ENCODE measurements around the gene SERPINA5. TPM values are rescaled to one million over a fixed set of nuclear protein-coding genes. Genes with fewer than 3 reads are reported as not detected.

Gene SERPINA5
- total RNA-seq, 1 experiment from 2014 or later, result 0.49 TPM

DNA sequence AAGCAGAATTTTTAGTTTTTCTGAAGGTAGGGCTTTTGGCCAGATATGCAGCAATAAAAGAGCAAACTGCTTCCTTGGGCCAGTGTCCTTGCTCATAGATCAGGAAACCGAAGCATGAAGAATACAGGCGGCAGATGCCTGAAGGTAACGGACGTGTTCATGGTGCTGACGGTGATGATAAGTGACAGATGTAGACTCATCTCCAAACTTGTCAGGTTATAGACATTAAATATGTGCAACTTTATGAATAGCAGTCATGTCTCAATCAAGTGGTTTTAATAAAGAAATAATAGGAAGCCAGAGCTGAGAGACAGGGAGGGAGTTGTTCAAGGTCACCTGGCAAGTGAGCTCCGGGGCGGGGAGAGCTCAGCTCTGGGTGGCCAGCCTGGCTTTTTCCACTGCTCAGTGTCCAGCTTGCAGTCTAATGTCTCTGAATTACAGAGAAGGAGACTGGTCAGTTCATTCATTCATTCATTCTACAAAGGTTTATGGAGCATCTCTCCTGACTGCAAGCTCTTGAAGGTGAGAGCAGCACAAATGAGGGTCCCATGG, 1.0 kb downstream of the SERPINA5 start:
- H3K4me3 ChIP-seq (ENCODE audit: low read depth in 2 of 2, low read length in 2 of 2), result no peak overlapping the region
- intact Hi-C loops (cut with micrococcal nuclease; ENCODE audit: unreplicated experiment) (no loop called here), in situ Hi-C loops (cut with HindIII; ENCODE audit: low pct_unique_long_range_greater_than_20kb, low sequenced_read_pairs) (no loop called here)
- H3K4me1 ChIP-seq (ENCODE audit: control insufficient read depth, insufficient read depth, low read length), result no peaks in the 10 kb centered on the region
- CTCF ChIA-PET, result no interaction called here
- DNase-seq (ENCODE audit: low read depth, low spot score), result no peak
- no peaks in the 10 kb centered on the region for H3K9me3 ChIP-seq (ENCODE audit: control insufficient read depth, insufficient read depth, low read depth, low read length)
- no TSS peak for BruUV-seq (replicated peaks)
- H3K27me3 ChIP-seq (ENCODE audit: control insufficient read depth, insufficient read depth, low read length), result no peaks in the 10 kb centered on the region
- no peak for ATAC-seq
- H3K36me3 ChIP-seq (ENCODE audit: control insufficient read depth, insufficient read depth, low read length), result no peaks in the 10 kb centered on the region
- POLR2A ChIA-PET, result no interaction called here
- H3K27ac ChIP-seq (ENCODE audit: low read length), result no peak overlapping the region
- no peak for TF ChIP-seq POLR2AphosphoS5 (IDR thresholded peaks at IDR 0.05; ENCODE audit: low read depth, low read length)

DNA sequence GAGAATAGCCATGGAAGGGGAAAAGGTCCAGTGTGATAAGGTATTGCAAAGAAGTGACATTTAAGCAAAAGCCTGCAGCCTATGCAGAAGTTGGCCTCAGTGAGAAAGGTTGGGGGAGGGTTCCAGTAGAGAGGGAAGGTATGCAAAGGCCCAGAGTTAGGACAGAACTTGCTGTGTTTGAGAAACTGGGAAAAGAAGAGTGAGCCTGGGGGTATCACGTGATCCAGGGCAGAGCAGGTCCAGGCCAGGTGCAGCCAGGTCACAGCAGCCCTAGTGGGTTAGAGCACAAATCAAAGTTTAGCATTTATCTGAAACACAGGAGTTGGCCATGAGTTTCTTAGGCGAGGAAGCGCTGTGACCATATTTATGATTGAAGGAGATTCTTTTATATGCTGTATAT, 1.6 kb downstream of the SERPINA5 start:
- DNase-seq (ENCODE audit: low read depth, low spot score) (no peak), ATAC-seq (no peak)
- in situ Hi-C loops (cut with HindIII; ENCODE audit: low pct_unique_long_range_greater_than_20kb, low sequenced_read_pairs) (no loop called here), intact Hi-C loops (cut with micrococcal nuclease; ENCODE audit: unreplicated experiment) (no loop called here)
- no TSS peak for BruUV-seq (replicated peaks)
- H3K4me3 ChIP-seq (ENCODE audit: low read depth in 2 of 2, low read length in 2 of 2), result no peak overlapping the region
- H3K4me1 ChIP-seq (ENCODE audit: control insufficient read depth, insufficient read depth, low read length), result no peaks in the 10 kb centered on the region
- no peaks in the 10 kb centered on the region for H3K27me3 ChIP-seq (ENCODE audit: control insufficient read depth, insufficient read depth, low read length)
- H3K36me3 ChIP-seq (ENCODE audit: control insufficient read depth, insufficient read depth, low read length), result no peaks in the 10 kb centered on the region
- no peak for TF ChIP-seq TCF7L2 (IDR thresholded peaks at IDR 0.05; ENCODE audit: low read depth, low read length)
- TF ChIP-seq, protein P1, sequence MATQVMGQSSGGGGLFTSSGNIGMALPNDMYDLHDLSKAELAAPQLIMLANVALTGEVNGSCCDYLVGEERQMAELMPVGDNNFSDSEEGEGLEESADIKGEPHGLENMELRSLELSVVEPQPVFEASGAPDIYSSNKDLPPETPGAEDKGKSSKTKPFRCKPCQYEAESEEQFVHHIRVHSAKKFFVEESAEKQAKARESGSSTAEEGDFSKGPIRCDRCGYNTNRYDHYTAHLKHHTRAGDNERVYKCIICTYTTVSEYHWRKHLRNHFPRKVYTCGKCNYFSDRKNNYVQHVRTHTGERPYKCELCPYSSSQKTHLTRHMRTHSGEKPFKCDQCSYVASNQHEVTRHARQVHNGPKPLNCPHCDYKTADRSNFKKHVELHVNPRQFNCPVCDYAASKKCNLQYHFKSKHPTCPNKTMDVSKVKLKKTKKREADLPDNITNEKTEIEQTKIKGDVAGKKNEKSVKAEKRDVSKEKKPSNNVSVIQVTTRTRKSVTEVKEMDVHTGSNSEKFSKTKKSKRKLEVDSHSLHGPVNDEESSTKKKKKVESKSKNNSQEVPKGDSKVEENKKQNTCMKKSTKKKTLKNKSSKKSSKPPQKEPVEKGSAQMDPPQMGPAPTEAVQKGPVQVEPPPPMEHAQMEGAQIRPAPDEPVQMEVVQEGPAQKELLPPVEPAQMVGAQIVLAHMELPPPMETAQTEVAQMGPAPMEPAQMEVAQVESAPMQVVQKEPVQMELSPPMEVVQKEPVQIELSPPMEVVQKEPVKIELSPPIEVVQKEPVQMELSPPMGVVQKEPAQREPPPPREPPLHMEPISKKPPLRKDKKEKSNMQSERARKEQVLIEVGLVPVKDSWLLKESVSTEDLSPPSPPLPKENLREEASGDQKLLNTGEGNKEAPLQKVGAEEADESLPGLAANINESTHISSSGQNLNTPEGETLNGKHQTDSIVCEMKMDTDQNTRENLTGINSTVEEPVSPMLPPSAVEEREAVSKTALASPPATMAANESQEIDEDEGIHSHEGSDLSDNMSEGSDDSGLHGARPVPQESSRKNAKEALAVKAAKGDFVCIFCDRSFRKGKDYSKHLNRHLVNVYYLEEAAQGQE (IDR thresholded peaks at IDR 0.05; ENCODE audit: insufficient read depth in 1 of 2, low read depth in 2 of 2, low read length in 1 of 2), result no peak
- TF ChIP-seq, protein P2, sequence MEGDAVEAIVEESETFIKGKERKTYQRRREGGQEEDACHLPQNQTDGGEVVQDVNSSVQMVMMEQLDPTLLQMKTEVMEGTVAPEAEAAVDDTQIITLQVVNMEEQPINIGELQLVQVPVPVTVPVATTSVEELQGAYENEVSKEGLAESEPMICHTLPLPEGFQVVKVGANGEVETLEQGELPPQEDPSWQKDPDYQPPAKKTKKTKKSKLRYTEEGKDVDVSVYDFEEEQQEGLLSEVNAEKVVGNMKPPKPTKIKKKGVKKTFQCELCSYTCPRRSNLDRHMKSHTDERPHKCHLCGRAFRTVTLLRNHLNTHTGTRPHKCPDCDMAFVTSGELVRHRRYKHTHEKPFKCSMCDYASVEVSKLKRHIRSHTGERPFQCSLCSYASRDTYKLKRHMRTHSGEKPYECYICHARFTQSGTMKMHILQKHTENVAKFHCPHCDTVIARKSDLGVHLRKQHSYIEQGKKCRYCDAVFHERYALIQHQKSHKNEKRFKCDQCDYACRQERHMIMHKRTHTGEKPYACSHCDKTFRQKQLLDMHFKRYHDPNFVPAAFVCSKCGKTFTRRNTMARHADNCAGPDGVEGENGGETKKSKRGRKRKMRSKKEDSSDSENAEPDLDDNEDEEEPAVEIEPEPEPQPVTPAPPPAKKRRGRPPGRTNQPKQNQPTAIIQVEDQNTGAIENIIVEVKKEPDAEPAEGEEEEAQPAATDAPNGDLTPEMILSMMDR (IDR thresholded peaks at IDR 0.05), result no peak
- TF ChIP-seq SIN3A (IDR thresholded peaks at IDR 0.05; ENCODE audit: borderline replicate concordance, insufficient read depth, low read depth, low read length), result no peak
- TF ChIP-seq POLR2AphosphoS5 (IDR thresholded peaks at IDR 0.05; ENCODE audit: low read depth, low read length), result no peak
- no peaks in the 10 kb centered on the region for H3K9me3 ChIP-seq (ENCODE audit: control insufficient read depth, insufficient read depth, low read depth, low read length)
- CTCF ChIA-PET, result no interaction called here
- no peak overlapping the region for H3K27ac ChIP-seq (ENCODE audit: low read length)
- POLR2A ChIA-PET, result no interaction called here

DNA sequence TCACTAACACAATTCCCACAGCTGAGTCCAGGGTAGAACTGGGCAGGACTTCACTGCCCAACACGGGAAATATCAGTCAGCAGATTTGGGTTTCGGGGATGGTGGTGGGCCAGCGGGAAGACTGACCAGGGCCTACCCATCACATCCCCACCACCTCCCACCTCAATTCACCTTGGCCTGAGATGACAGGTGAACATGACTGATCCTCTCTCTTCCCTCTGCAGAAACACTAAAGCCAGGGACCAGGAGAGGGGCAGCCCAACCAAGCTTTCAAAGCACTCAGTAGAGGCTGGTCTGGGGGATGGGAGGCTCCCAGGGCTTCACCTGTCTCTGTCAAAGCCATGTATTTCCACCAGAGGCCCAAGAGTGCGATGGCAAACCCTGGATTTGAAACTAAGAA, 2.3 kb downstream of the SERPINA5 start:
- Histone ChIP-seq H3K4me1 (ENCODE audit: control insufficient read depth, insufficient read depth, low read length) (no peaks in the 10 kb centered on the region), H3K4me3 (ENCODE audit: low read depth in 2 of 2, low read length in 2 of 2) (no peak overlapping the region), H3K27me3 (ENCODE audit: control insufficient read depth, insufficient read depth, low read length) (no peaks in the 10 kb centered on the region), H3K9me3 (ENCODE audit: control insufficient read depth, insufficient read depth, low read depth, low read length) (no peaks in the 10 kb centered on the region), H3K36me3 (ENCODE audit: control insufficient read depth, insufficient read depth, low read length) (no peaks in the 10 kb centered on the region), H3K27ac (ENCODE audit: low read length) (no peak overlapping the region)
- ChIA-PET POLR2A (no interaction called here), CTCF (no interaction called here)
- in situ Hi-C loops (cut with HindIII; ENCODE audit: low pct_unique_long_range_greater_than_20kb, low sequenced_read_pairs) (no loop called here), intact Hi-C loops (cut with micrococcal nuclease; ENCODE audit: unreplicated experiment) (no loop called here)
- TF ChIP-seq, protein P2 (IDR thresholded peaks at IDR 0.05), result no peak
- TF ChIP-seq TCF7L2 (IDR thresholded peaks at IDR 0.05; ENCODE audit: low read depth, low read length) (no peak), POLR2AphosphoS5 (IDR thresholded peaks at IDR 0.05; ENCODE audit: low read depth, low read length) (no peak), SIN3A (IDR thresholded peaks at IDR 0.05; ENCODE audit: borderline replicate concordance, insufficient read depth, low read depth, low read length) (no peak)
- no TSS peak for BruUV-seq (replicated peaks)
- DNase-seq (ENCODE audit: low read depth, low spot score), result no peak
- ATAC-seq, result no peak
